ENCODE results near the gene DNAH1. TPM values are rescaled to one million over a fixed set of nuclear protein-coding genes. Genes with fewer than 3 reads are reported as not detected.
"Not testable (repeated sequence)": the region's sequence is repeated elsewhere in the genome, so short reads cannot be mapped to it uniquely, and the experiment has no call there.

The DNAH1 gene
- 10 to 100 TPM; 25.2 to 25.7 TPM for total RNA-seq

- no peak within 1 kb of the TSS for H3K4me3 Mint-ChIP-seq
- H3K4me1 Mint-ChIP-seq: peaks cover 17% of the 10 kb centered on the region
These were observed at the start of gene DNAH1 for GRCh38 chr3:52315977-52316764. Gene DNAH1 (plus strand): TSS chr3:52316319. CDS start chr3:52322443, 6,124 bp downstream.

DNA sequence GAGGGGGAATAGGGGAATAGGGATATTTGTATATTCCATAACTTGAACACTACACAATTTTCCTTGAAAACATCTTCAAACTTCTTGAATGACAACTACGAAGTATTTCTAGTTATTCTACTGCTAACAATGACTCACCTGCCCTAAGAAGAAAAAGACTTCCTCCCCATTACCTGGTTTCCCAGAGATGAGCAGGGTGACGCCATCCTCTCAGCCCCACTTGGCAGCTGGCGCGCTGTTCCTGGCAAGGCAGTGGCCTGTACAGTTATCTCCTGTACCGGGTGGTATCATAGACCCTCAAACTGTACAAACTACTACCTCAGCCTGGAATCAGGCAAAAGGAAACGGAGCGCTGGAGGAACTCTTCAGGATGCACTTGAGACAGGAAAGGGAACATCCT is 48.1 kb upstream of the DNAH1 start:
- Mint-ChIP-seq H3K4me1 (peaks cover 88% of the 10 kb centered on the region), H3K27me3 (no peaks in the 10 kb centered on the region), H3K27ac (peak overlapping the region; percentile 82), H3K4me3 (peak overlapping the region; percentile 14), H3K9me3 (no peaks in the 10 kb centered on the region), H3K36me3 (ENCODE audit: low read depth) (peaks cover 86% of the 10 kb centered on the region)
- ChIA-PET POLR2A (interaction anchor here (1.1 kb wide), 2 partner anchors 10 to 15 kb away, joined by 3 to 7 read pairs; no protein-coding TSS in a partner anchor), CTCF (interaction anchor here (1.5 to 2.6 kb wide), 2 partner anchors 12 to 15 kb away, joined by 4 to 9 read pairs; no protein-coding TSS in a partner anchor)
- DNase-seq: no peak

More at GRCh38 chr3:52315977-52316764, at the start of gene DNAH1:
- no peak within 1 kb of the TSS for H3K27ac Mint-ChIP-seq
- no peaks in the 10 kb centered on the region for H3K27me3 Mint-ChIP-seq
- no peaks in the 10 kb centered on the region for H3K9me3 Mint-ChIP-seq
- no peaks in the 10 kb centered on the region for H3K36me3 Mint-ChIP-seq (ENCODE audit: low read depth)
- ChIA-PET POLR2A (no interaction called here), CTCF (interaction anchor here (1.0 to 1.4 kb wide), 3 partner anchors 21 to 96 kb away, joined by 3 read pairs; no protein-coding TSS in a partner anchor)
- DNase-seq: no peak

DNA sequence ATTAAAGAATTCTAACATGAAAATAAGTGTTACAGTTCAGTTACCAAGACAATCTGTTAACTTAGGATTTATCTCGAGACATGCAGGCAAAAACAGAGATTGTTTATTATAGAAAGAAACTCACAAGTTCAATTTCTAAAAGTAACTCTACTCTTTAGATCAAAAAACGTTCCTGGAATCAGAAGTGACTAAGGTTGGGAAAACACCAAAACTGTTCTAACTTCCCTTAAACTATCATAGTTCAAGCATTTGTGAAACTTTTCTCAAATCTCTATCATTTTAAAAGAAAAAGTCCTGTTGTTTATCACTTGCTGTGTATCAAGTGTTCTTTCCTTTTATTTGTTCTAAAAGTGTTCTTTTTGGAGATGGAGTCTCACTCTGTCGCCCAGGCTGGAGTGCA is 46.3 kb upstream of the DNAH1 start:
- POLR2A ChIA-PET: no interaction called here
- no peaks in the 10 kb centered on the region for H3K27me3 Mint-ChIP-seq
- no peaks in the 10 kb centered on the region for H3K9me3 Mint-ChIP-seq
- peaks cover 86% of the 10 kb centered on the region for H3K36me3 Mint-ChIP-seq (ENCODE audit: low read depth)
- CTCF ChIA-PET: interaction anchor here (0.6 to 2.6 kb wide), 3 partner anchors 17 to 61 kb away, joined by 3 to 9 read pairs (median 4); no protein-coding TSS in a partner anchor
- peak overlapping the region; percentile 92 for H3K4me3 Mint-ChIP-seq
- DNase-seq: no peak
- peaks cover 88% of the 10 kb centered on the region for H3K4me1 Mint-ChIP-seq
- H3K27ac Mint-ChIP-seq: peak overlapping the region; percentile 89

DNA sequence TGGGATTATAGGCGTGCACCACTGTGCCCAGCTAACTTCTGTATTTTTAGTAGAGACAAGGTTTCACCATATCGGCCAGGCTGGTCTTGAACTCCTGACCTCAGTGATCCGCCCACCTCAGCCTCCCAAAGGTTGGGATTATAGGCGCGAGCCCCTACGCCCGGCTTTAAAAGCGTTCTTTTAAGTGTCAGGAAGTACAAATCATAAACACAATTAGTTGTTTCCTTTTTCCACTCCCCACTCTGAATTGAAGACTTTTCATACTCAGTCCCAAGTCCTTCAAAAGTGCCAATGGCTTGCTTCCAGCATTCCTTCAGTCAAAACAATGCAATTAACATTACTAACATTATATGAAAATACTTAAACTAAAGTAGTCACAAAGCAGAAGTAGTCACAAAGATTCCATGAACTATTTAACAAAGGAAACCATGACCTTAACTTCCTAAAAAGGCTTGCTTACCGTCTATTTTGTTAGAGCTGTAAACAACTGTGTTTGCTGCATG is 45.8 kb upstream of the DNAH1 start:
- Mint-ChIP-seq H3K9me3 (no peaks in the 10 kb centered on the region), H3K27ac (peak overlapping the region; percentile 89), H3K27me3 (no peaks in the 10 kb centered on the region), H3K36me3 (ENCODE audit: low read depth) (peaks cover 85% of the 10 kb centered on the region), H3K4me3 (peak overlapping the region; percentile 92), H3K4me1 (peaks cover 88% of the 10 kb centered on the region)
- ChIA-PET CTCF (interaction anchor here (0.6 to 2.6 kb wide), 7 partner anchors 11 to 84 kb away, joined by 3 to 11 read pairs (median 4); no protein-coding TSS in a partner anchor), POLR2A (no interaction called here)
- DNase-seq: no peak

DNA sequence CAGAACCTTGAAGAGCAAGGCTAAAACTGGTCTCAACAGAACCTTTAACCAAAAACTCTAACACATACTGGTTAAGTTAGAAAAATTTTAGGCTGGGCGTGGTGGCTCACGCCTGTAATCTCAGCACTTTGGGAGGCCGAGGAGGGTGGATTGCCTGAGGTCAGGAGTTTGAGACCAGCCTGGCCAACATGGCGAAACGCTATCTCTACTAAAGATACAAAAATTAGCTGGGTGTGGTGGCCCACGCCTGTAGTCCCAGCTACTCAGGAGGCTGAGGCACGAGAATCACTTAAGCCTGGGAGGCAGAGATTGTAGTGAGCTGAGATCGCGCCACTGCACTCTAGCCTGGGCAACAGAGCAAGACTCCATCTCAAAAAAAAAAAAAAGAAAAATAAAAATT is 43.9 kb upstream of the DNAH1 start:
- not testable (repeated sequence) for DNase-seq
- POLR2A ChIA-PET: interaction anchor here (1.5 kb wide), 1 partner anchor 10 kb away, joined by 5 read pairs; no protein-coding TSS in a partner anchor

GRCh38 chr3:52272831-52273230 is 43.3 kb upstream of the DNAH1 start:
- ChIA-PET POLR2A (no interaction called here), CTCF (interaction anchor here (1.0 kb wide), 1 partner anchor 32 kb away, joined by 3 read pairs; no protein-coding TSS in a partner anchor)

More for the DNA sequence above, 43.9 kb upstream of the DNAH1 start:
- peaks cover 78% of the 10 kb centered on the region for H3K4me1 Mint-ChIP-seq
- CTCF ChIA-PET: interaction anchor here (0.9 to 2.1 kb wide), 6 partner anchors 9 to 67 kb away, joined by 3 to 11 read pairs (median 4); no protein-coding TSS in a partner anchor
- peak overlapping the region; percentile 89 for H3K27ac Mint-ChIP-seq
- H3K27me3 Mint-ChIP-seq, H3K9me3 Mint-ChIP-seq: not testable (repeated sequence)
- H3K4me3 Mint-ChIP-seq: peak overlapping the region; percentile 92
- H3K36me3 Mint-ChIP-seq (ENCODE audit: low read depth): peaks cover 88% of the 10 kb centered on the region

GRCh38 chr3:52274781-52275180 is 41.3 kb upstream of the DNAH1 start:
- CTCF ChIA-PET: interaction anchor here (1.5 kb wide), 1 partner anchor 26 kb away, joined by 3 read pairs; no protein-coding TSS in a partner anchor
- POLR2A ChIA-PET, H3K9me3 Mint-ChIP-seq, H3K27me3 Mint-ChIP-seq, DNase-seq: not testable (repeated sequence)
- Mint-ChIP-seq H3K4me1 (peaks cover 65% of the 10 kb centered on the region), H3K36me3 (ENCODE audit: low read depth) (peaks cover 84% of the 10 kb centered on the region), H3K4me3 (peak overlapping the region; percentile 92), H3K27ac (peak overlapping the region; percentile 99)

More at GRCh38 chr3:52272831-52273230, 43.3 kb upstream of the DNAH1 start:
- H3K4me3 Mint-ChIP-seq: peak overlapping the region; percentile 92
- H3K9me3 Mint-ChIP-seq: no peaks in the 10 kb centered on the region
- no peaks in the 10 kb centered on the region for H3K27me3 Mint-ChIP-seq
- H3K4me1 Mint-ChIP-seq: peaks cover 72% of the 10 kb centered on the region
- H3K27ac Mint-ChIP-seq: peak overlapping the region; percentile 99
- no peak for DNase-seq
- peaks cover 88% of the 10 kb centered on the region for H3K36me3 Mint-ChIP-seq (ENCODE audit: low read depth)

- ChIA-PET POLR2A (interaction anchor here (0.6 to 2.4 kb wide), 10 partner anchors 9 to 1709 kb away, joined by 3 to 15 read pairs (median 4); partner anchors contain the start of genes ABHD14B, CISH and RPL29), CTCF (interaction anchor here (0.6 to 7.7 kb wide), 20 partner anchors 9 to 375 kb away, joined by 3 to 48 read pairs (median 4); partner anchors contain the start of genes ABHD14B, GLYCTK, TLR9 and TWF2)
- Mint-ChIP-seq H3K36me3 (ENCODE audit: low read depth) (peaks cover 68% of the 10 kb centered on the region), H3K4me1 (peaks cover 63% of the 10 kb centered on the region), H3K27ac (peak overlapping the region; percentile 99), H3K9me3 (no peaks in the 10 kb centered on the region), H3K4me3 (peak overlapping the region; percentile 92), H3K27me3 (no peaks in the 10 kb centered on the region)
- peak; percentile 74 for DNase-seq
These were observed 38.8 kb upstream of the DNAH1 start for GRCh38 chr3:52277071-52277964.

DNA sequence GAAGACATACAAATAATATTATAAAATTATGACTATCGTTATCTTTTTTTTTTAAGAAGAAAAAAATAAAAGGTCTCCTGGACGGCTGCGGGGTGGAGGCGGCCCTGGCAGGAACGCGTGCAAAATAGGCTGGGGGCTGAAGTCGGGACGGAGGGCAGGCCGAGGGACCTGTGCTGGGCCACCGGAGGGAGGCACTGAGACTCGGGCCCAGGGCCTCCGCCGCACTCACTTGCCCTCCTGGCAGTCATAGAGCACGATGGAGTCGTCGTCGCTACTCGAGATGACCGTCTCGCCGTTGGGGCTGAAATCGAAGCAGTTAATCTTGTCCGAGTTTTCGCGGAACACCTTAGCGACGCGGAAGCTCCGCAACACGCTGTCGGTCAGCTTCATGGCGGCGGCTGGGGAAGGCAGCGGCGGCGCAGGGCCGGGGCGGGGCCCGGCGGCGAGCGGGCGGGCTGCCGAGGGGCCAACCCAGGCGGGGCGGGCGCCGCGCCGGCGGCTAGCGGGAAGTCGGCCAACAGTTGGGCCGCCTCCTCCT is 38.1 kb upstream of the DNAH1 start:
- DNase-seq: peak; percentile 64
- H3K4me3 Mint-ChIP-seq: peak overlapping the region; percentile 92
- H3K27me3 Mint-ChIP-seq: no peaks in the 10 kb centered on the region
- peaks cover 63% of the 10 kb centered on the region for H3K4me1 Mint-ChIP-seq
- H3K36me3 Mint-ChIP-seq (ENCODE audit: low read depth): peaks cover 65% of the 10 kb centered on the region
- CTCF ChIA-PET: interaction anchor here (0.6 to 7.7 kb wide), 21 partner anchors 10 to 376 kb away, joined by 3 to 48 read pairs (median 4); partner anchors contain the start of genes ABHD14B, GLYCTK, TLR9 and TWF2
- POLR2A ChIA-PET: interaction anchor here (0.6 to 2.4 kb wide), 9 partner anchors 10 to 1709 kb away, joined by 3 to 15 read pairs (median 5); partner anchors contain the start of genes ABHD14B, CISH, RPL29 and TWF2
- peak overlapping the region; percentile 99 for H3K27ac Mint-ChIP-seq
- H3K9me3 Mint-ChIP-seq: no peaks in the 10 kb centered on the region

GRCh38 chr3:52278510-52279069 is 37.5 kb upstream of the DNAH1 start, which contains the start of gene WDR82:
Gene WDR82 (minus strand): TSS chr3:52278649. CDS start chr3:52278361, 288 bp downstream.
- ChIA-PET POLR2A (interaction anchor here (0.6 to 2.4 kb wide), 5 partner anchors 26 to 283 kb away, joined by 3 to 15 read pairs (median 5); partner anchors contain the start of genes RPL29 and TWF2), CTCF (interaction anchor here (0.7 to 7.7 kb wide), 19 partner anchors 9 to 305 kb away, joined by 3 to 48 read pairs (median 5); partner anchors contain the start of genes ABHD14B, GLYCTK, PPM1M and TWF2)
- Mint-ChIP-seq H3K36me3 (ENCODE audit: low read depth) (peaks cover 64% of the 10 kb centered on the region), H3K27ac (peak within 1 kb of the TSS; percentile 99), H3K4me3 (peak within 1 kb of the TSS; percentile 92), H3K4me1 (peaks cover 63% of the 10 kb centered on the region), H3K9me3 (no peaks in the 10 kb centered on the region), H3K27me3 (no peaks in the 10 kb centered on the region)
- DNase-seq: peak; percentile 97

DNA sequence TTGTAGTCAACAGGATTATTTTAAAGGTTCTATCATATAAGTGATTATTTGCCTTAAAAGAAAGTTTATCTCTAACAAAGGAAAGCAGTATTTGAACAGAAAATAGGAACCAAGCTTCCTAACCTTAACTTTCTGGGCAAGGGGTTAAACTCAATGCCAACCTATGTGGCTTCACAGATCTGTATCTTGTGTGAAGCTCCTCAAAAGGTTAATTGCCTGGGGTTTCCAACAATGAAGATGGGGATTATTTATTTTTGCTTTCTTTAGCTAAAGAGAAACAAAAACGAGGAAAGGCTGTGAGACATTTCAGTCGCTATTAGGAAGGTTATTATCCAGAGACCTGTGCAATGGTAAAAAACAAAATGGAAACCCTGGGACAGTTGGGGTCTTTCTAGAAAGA is 36.5 kb upstream of the DNAH1 start:
- Mint-ChIP-seq H3K27me3 (no peaks in the 10 kb centered on the region), H3K27ac (peak overlapping the region; percentile 96), H3K4me1 (peaks cover 60% of the 10 kb centered on the region), H3K36me3 (ENCODE audit: low read depth) (peaks cover 54% of the 10 kb centered on the region), H3K4me3 (peak overlapping the region; percentile 92), H3K9me3 (no peaks in the 10 kb centered on the region)
- ChIA-PET CTCF (interaction anchor here (0.7 to 7.7 kb wide), 14 partner anchors 16 to 297 kb away, joined by 3 to 48 read pairs (median 7); partner anchors contain the start of genes PPM1M and TWF2), POLR2A (no interaction called here)
- DNase-seq: no peak
